ENCODE measurements around the gene CORO6.

CORO6 gene

DNA sequence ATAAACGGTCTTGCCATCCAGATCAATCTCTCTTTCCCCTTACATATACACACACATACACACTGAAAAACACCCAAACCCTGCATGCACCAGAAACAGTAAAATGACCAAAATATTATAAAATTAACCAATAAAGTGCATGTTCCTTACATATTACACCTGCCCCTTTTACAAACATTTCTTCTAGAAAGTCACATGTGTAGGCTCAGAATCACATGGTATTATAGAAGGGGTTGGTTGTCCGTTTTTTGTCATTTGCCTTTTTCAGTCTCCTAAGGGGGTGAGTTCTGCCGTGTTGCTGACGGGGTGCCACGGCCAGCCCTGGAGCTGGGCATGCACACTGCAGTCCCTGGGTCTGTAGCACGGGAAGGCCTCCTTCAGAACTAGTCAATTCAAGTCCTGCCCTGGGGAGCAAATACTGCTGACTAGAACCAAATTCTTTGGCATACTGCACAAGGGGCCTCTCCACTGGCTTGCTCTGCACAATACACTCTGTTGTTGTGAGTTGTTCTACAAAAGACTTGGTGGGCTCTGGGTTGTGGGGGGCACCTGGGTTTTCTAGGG, 8.0 kb upstream of the CORO6 start:
- no peak for DNase-seq

GRCh38 chr17:29629839-29630238, 7.1 kb upstream of the CORO6 start:
- DNase-seq, result no peak

DNA sequence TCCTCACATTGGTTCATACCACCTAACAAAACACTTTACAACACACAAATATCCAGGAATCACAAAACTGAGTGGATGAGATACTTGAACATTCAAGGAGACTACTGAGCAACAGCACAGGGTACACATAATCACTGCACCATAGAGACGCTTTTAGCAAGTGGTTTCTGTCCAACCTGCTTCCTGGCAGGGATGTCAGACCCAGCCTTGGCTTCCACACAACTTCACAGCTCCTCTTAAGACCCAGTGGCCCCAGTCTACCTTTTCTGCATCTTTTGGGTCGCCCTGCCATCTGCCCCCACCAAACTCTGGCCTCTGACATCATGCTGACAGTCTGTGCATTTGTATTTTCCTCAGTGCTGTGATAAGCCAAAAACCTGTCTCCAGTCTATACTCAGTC, 5.9 kb upstream of the CORO6 start:
- DNase-seq, result no peak

- DNase-seq, result no peak
Measured at GRCh38 chr17:29627951-29628350, 5.2 kb upstream of the CORO6 start.

- DNase-seq, result no peak
Measured at GRCh38 chr17:29625037-29625750, 2.5 kb upstream of the CORO6 start.

DNA sequence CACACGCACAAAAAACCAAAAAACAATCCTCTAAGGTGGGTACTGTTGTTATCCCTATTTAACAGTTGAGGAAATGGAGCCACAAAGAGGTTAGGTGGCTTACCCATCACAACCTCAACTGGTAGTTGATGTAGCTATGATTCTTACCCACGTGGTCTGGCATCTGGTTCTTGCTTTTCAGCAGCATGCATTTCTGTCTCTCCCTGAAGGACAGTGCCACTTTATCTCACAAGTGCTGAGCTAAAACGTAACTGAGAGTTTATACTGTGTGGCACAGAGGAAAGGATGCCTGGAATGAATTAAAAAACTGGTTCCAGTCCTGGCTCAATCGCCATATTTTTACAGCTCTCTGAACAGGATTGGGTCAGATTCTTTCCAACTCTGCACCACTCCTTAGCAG, 1.9 kb upstream of the CORO6 start:
- no peak for DNase-seq

DNA sequence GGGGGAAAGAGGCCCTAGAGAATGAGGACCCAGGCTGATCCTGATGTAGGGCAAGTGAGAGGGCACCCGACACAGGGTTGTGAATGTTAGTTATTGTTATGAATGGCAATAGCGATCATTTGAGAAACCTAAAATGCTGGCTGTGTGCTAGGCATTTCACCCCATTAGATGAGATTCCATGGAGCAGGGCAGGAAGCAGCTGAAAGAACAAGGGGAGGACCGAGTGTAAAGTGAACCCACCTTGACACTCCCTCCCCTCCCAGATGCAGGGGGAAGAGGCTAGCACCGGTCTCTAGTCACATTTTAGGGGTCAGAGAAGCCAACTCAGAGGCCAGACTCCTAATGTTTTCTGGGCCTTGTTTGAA, 553 bp upstream of the CORO6 start:
- DNase-seq, result no peak

- DNase-seq, result no peak
Measured at GRCh38 chr17:29621751-29622194, 939 bp downstream of the CORO6 start.

DNA sequence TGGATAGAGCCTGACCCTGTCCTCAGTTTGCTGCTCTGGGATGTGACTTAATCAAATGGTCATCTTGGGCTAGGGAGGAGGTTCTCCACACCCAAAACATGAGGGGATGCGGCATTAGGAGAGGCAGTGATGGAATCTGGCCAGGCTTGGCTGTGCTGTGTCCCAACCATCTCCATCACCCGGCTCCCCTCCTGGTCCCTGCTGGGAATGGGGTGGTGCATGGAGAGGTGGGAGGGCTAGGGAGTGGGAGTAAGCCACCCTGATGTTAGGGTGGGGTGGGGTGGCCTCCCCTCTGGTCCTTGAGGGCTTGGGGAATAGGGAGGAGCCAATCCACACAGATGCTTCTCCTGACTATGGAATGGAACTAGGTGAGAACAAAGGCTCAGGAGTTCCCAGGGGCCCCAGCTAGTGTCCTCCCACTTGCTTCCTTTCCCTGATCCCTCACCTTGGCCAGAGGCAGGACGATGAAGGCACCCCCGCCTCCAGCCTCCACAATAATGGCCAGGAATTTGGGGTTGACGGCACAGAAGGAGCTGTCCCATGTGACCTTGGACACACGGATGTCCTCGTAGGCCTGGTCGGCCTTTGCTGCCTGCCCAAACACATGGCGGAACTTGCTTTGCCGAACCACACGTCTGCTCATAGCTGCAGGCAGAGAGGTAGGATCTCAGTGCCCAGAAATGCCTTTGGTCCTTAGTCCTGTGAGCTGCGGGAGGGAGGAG, 1.8 kb downstream of the CORO6 start:
- no peak for DNase-seq

GRCh38 chr17:29620271-29620670, 2.4 kb downstream of the CORO6 start:
- DNase-seq, result no peak

DNA sequence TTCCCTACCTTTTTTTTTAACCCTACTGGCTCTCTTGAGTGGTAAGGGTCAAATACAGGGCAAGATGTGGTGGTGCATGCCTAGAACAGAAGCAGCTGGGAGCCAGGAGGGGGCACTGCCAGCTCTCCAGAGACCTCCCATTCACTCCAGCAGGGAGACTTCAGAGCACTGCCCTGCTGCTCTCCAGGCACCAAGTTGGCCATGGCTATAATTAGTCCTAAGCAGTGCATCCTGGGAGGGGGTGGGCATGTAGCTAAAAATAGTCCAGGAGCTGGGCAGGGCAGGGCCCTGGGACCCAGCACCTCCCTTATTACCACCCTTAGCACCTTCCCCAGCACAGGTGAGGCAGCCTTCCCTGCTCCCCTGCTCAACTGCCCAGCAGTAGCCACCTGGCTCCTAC, 3.5 kb downstream of the CORO6 start:
- DNase-seq, result no peak

DNA sequence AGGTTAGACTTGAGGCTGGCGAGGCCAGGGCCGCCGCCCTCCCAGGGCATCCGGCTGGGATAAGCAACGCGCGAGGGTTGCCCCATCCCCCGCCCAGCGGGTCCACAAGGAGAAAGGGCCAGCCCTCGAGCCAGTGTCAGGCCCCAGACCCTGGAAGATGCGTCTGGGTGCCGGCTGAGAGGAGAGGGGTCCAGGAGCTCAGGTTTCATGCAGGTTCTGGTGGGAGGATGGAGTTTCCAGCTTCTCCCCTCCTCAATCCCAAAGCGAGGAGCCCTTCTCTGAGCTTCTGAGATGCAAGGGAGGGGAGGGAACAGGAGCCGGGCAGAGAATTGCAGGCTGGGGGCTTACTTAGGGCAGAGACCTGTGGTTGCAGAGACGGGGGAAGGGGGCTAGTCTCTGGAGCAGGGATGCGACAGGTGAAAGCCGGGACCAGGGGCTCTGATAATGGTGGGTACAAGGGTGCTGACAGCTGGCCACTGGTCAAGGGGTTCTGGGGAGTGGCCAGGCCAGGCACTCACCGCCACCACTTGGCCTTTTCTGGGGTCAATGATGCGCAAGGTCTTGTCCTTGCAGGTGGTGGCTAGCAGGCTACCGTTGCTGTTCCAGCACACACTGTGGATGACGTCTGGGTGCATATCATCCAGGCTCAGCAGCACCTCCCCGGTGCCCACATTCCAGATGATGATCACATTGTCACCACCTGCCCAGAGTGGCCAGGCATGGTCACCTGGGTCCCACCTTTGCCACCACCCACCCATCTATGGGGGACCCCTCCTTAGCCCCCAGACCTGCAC, 4.2 kb downstream of the CORO6 start:
- no peak for DNase-seq

- DNase-seq, result peak; percentile 81 to 86
Measured at GRCh38 chr17:29617481-29618271, 5.0 kb downstream of the CORO6 start.

DNA sequence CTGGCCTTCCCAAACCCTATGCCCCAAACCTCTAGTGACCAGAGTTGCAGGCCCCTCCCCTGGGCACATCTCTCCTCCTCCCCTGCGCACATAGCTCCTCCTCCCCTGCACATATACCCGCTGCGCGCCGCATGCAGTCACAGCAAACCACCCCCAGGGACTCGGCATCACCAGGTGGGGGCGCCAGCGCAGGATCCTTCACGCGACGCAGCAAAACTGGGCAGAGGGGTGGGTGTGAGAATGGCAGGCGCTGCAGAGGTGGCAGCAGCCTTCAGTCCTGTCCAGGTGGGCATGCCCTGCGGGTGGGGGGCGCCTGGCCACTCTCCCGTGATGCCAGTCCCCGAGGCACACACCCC, 5.6 kb downstream of the CORO6 start:
- DNase-seq, result peak; percentile 92 to 93

GRCh38 chr17:29616300-29617048, 6.2 kb downstream of the CORO6 start:
- DNase-seq, result no peak

DNA sequence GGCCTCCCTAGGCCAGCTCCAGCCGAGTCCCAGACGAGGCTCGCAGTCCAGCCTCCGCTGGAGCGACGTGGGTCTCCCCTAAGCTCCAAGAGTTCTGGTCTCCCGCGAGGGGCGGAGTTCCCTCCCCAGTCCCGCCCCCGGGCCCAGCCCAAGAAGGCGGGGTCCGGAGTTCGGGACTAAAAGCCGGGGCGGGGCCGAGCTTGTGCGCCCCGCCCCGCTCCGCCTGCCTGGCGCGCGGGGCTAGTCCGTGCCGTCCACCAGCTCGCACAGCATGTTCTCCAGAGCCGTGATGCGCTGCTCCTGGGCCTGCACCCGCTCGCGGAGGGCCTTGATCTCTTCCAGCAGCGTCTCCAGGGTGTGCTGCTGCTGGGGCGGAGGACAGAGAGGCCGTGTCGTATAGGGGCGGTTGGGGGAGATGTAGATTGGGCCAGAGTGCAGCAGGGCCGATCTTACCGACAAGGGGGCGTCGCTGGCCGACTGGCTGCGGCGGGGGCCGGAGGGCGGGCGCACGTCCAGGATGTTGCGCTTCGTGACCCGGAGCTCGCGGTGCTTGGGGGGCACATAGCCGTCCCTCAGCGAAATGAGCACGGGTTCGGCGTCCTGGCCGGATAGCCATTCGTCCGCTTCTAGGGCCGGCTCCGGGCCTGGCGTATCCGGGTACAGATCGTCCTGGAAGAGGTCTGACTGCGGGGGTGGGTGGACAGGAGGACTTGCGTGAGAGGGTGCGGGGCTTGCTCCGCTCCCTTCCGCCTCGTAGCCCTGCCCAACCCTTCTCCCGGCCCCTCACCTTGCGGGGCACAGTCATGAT, 7.0 kb downstream of the CORO6 start:
- DNase-seq, result peak; percentile 81 to 82

- peak in 1 of 2 donors; percentile 29 for DNase-seq
Measured at GRCh38 chr17:29615048-29615385, 7.7 kb downstream of the CORO6 start.

DNA sequence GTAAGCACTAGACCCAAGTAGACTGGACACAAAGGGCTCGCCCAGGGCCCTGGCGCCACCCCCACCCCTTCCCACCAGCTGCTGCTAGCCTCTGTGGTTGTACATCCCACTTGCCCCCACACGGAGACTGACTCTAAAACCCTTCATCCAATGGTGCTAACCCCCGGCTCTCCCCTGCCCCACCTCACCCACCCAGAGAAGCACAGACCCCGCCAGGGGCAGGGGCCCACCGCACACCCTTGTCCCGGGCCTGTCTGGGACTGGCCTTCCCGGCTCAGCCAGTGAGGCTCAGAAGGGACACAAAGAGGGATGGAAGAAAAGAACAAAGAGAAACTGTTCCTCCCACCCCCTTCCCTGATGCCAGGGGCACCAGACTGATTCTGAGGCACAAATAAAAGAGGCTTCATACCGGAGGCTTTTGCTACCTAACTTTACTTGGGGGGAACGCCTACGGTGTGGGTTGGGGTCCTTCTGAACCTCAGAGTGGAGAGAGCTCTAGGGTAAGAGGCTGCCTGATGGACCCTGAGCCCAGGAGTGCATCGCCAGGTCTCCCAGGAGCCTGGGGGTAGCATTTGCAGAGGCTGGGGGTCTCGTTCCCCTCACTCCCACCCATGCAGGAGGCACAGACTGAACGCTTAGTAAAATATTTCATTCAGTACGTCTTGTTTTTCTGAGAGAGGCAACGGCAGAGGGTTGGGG, 8.2 kb downstream of the CORO6 start:
- no peak for DNase-seq

DNA sequence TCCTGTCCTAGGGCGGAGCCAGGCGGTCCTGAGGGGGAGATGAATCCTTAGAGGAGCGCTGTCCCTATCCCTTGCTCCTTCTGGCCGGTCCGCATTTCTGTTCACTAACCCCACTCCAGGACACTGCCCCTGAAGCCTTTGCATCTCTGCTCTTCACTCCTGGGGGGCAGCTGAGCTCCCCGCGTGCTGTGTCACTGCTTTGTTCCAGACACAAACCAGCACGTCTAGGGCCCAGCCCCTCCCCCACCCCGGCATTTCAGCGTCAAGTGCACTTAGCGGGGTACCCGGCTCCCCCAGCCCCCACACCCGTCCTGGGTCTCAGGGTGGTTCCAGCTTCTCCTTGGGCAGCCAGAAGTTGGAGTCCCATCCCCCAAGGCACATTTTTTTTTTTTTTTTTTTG, 8.9 kb downstream of the CORO6 start:
- no peak for DNase-seq

- peak; percentile 99 for DNase-seq
Measured at GRCh38 chr17:29613352-29613837, 9.3 kb downstream of the CORO6 start.

All from stimulated activated CD4-positive, alpha-beta T cell treated with anti-CD3 and anti-CD28 coated beads, Interleukin-2, amount 100 ng/mL, for 48 hours (primary cell).